GM12865 (cell line): ENCODE measurements around the gene RTRAF.

ENCODE experiments used
- DNase-seq: peaks from one replicate; pipeline ENCODE4 v3.0.0; 2010; ENCODE audit warnings: low read depth
- H3K4me3 ChIP-seq: 2 replicates; pipeline ENCODE4 v1.5.1; 2011; ENCODE audit warnings: mild to moderate bottlenecking, low read depth, low read length, control low read depth
- TF ChIP-seq, protein P1 (sequence below): IDR thresholded peaks from 2 replicates; pipeline ENCODE4 v1.5.1; 2011; ENCODE audit warnings: low read length, control low read depth, low read depth, inconsistent platforms; ENCODE audit not compliant: insufficient read depth; ENCODE audit errors: missing control alignments

RTRAF gene

DNA sequence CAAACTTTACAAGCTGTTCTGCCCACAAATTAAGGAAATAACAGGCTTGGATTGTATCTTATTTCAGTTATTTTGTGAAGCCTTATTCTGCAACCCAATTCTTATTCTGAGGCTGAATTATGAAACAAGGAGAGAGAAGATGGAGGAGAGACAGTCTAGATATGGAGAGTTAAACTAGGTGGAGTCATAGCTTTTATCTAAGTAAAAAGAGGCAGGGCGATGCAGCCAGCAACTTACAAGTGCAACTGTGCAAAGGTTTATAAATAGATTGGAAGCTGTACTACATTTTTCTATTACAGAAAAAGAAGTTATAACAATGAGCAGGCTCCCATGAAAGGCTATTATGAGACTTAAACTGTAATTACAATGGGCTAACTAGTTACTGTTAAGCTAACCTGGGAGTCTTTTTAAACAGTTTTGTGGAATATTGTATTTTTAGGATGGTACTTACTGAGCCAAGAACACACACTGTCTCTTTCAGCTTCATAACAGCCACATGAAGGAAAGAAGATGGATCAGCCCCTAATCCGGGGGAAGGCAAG, 57.1 kb downstream of the RTRAF start:
- TF ChIP-seq, protein P1, sequence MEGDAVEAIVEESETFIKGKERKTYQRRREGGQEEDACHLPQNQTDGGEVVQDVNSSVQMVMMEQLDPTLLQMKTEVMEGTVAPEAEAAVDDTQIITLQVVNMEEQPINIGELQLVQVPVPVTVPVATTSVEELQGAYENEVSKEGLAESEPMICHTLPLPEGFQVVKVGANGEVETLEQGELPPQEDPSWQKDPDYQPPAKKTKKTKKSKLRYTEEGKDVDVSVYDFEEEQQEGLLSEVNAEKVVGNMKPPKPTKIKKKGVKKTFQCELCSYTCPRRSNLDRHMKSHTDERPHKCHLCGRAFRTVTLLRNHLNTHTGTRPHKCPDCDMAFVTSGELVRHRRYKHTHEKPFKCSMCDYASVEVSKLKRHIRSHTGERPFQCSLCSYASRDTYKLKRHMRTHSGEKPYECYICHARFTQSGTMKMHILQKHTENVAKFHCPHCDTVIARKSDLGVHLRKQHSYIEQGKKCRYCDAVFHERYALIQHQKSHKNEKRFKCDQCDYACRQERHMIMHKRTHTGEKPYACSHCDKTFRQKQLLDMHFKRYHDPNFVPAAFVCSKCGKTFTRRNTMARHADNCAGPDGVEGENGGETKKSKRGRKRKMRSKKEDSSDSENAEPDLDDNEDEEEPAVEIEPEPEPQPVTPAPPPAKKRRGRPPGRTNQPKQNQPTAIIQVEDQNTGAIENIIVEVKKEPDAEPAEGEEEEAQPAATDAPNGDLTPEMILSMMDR, result no peak

DNA sequence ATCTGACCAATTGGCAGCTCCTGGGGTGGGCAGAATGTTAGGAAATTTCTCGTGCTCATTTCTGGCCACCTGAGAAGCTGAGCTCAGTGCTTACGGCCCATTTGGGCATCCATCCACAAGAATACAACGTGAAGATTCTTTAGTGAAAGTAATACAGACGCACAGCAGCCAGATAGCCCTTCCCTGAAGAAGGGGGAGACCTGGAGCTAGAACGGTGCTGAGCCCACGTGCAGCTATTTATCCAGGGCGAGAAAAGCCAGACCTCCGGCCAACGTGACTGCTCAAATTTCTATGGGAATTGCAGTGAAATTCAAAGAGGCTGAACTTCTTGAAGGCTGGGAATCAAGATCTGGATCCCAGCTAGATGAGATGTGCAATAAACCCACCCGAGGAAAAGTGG, 58.8 kb downstream of the RTRAF start:
- H3K4me3 ChIP-seq, result no peak overlapping the region
- TF ChIP-seq, protein P1, result no peak
- DNase-seq, result no peak

More for the DNA sequence above, 57.1 kb downstream of the RTRAF start:
- DNase-seq, result no peak
- no peak overlapping the region for H3K4me3 ChIP-seq

DNA sequence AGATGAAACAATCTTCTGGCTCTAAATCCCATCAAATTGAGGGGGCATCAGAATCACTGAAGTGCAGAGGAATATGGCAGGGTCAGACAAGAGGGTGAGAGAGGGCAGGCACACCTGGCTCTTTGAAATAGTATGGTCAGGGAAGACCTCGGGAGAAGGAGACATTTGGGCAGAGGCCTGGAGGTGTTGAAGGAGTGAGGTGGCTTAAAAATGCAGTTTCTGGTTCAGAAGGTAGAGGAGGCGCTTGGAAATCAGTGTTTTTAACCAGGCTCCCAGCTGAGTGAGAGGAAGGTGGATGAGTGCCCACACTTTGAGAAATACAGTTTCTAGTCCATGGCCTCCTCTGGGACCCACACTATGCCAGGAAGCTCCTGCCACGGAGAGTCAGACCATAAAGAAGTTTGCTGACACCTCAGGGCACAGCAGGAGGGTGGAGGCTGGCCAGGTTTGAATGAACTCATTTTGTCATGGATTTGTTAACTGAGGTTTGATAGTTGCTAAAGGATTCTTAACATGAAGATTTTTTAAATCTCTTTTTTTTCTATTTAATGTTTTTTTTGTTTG, 59.4 kb downstream of the RTRAF start:
- TF ChIP-seq, protein P1, result no peak
- no peak overlapping the region for H3K4me3 ChIP-seq
- DNase-seq, result no peak

DNA sequence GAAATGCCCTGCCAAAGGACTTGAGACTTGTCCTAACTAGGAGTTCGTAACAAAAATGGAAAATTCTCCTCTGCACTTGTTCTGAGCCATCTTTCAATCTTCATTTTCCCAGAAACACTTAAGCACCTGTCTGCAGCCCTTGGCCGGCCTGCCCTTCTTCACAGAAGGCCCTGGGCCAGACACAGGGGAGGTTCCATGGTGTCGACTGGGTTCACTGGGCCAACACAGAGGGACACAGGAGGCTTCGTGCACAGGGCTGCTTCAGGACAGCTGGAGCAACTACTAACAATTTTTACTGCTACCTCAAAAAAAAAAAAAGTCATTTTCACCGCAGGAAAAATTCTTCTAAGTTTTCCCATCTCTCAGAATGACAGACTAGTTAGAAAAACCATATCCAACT, 59.9 kb downstream of the RTRAF start:
- H3K4me3 ChIP-seq, result no peak overlapping the region
- no peak for DNase-seq
- TF ChIP-seq, protein P1, result no peak

DNA sequence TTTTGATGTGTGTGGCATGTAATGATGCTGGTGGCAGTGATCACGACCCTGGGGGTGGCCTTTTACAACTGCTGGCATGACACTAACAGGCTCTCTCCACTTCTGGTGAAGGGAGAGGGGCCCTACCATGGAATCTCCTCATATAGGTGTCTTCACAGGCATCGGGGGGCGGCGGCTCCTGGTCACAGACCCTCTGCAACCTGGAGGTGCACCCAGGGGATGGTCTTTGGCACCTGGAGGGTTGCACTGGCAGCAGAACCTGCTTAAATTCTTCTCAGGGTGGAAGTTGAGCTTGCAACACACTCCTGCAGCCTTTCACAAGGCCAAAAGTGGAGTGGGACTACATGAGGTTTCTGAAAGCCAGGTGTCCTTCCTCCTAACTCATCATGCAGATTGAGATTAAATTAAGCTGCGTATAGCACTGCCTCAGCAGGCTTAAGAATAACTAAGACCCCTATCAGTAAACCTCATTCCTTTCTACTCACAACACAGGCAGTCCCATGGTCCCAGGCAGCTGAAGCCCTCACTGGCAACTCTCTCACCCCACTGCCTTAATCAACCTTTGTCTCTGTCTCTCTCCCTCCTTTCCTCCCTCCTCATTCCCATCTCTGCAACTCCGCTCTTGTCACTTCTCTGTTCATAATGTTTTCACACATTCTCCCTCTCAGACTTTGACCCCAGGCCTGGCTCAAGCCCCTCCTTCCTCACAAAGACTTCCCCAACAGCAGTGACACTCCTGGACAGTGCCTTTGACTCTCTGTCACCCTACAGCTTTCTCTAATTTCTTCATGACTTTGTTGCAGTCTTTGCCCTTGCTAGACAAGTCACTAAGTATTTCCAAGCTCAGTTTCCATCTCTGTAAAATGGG, 60.6 kb downstream of the RTRAF start:
- DNase-seq, result no peak
- H3K4me3 ChIP-seq, result no peak overlapping the region
- TF ChIP-seq, protein P1, result no peak

DNA sequence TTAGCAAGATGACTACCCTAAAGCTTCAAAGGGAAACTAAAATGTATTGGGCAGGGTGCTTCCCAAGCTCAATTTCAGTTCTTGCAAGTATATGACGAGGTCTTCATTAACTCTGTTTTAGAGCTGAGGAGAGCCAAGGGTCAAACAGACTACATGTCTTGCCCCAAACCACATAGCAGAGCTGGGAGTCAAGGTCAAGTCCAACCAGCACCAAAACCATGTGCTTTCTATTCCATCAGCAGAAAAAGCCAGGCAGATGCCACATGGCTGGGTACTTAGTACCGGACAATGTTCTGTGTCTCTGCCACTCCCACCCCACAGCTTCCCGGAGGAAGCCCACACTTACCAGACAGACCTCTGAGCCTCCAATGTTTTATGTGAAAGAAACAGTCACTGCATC, 61.9 kb downstream of the RTRAF start:
- TF ChIP-seq, protein P1, result no peak
- no peak overlapping the region for H3K4me3 ChIP-seq
- peak; percentile 7 for DNase-seq

DNA sequence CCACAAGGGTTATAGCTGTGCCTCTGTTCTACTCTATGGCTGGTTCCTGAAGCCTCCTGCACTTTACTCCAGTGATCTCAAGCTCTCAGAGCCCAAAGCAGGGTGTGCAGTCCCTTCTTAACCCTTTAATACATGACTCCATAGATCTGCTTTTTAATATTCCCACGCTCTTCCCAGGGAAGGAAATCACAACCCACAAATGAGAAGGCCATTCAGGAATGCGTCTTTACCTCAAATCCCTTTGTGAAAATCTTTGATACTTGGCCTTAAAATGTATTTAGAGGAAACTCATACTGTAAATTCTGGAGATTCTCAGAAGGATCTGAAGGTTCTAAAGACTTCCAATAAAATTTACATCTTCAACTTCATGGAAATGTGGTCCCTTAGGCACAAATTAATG, 62.5 kb downstream of the RTRAF start:
- TF ChIP-seq, protein P1, result no peak

More for the DNA sequence above, 62.5 kb downstream of the RTRAF start:
- H3K4me3 ChIP-seq, result no peak overlapping the region
- DNase-seq, result no peak
